Measurements from ENCODE around the gene CNTNAP1.
A peak's percentile ranks its signal among the peaks of the same experiment; 100 is the strongest.
"Not testable (repeated sequence)": the region's sequence is repeated elsewhere in the genome, so short reads cannot be mapped to it uniquely, and the experiment has no call there.

Gene CNTNAP1
- total RNA-seq = 54.1 to 98.2 reads per million in 2 donors

DNA sequence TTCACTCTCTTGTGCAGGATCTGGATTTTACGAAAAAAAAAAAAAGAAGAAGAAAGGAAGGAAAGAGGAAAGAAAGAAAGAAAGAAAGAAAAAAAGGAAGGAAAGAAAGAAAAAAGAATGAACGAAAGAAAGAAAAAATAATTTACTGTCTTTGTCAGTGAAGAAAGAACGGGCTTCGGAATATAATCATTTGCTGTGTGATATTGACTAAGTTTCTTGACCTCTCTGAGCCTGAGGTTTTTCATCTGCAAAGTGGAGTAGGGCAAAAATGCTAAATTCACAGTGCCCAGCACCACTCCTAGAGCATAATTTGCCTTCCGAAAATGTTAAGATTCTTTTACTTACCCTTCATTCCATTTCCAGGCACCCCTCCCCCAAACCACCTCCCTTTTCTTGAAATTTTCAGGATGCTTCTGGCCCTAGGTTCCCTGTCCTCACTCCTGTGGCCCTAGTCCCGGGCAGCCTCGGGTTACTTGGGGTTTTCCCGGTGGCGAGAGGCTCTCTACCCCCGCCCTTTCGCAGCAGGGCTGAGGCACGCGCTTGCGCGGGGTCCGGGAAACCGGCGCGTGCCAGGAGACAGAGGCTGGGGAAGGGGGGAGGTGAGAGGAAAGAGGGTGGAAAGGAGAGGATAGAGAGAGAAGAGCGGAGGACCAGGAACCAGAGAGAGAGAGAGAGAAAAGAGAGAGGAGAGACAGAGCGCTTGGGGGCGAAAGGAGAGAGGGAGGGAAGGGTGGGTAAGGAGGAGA lies at the start of gene CNTNAP1:
TSS of gene CNTNAP1 (plus strand) at position 556 of the 746 bp plus-strand sequence. CDS start 299 bp downstream, outside the sequence.
- no peak for DNase-seq

DNA sequence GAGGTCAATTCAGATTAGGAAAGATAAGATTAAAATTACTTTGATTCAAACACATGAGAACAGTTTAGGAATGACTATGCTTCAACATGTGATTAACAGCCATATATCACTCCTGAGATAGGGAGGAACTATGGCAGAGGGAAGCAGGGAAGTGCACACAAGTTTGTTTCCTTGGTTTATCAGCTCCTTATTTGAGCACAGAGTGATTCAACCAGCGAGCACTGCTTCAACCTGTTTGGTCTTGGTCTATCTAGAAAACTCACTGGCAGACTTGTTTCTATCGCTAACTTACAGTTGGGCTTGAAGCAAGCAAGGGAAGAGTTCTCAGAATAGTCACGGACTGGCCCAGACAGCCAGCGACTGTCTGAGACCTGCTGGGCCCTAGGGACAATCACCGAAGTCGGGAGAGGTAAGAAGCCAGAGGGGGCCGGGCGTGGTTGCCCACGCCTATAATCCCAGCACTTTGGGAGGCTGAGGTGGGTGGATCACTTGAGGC lies 49.3 kb upstream of the CNTNAP1 start:
- DNase-seq = no peak

DNA sequence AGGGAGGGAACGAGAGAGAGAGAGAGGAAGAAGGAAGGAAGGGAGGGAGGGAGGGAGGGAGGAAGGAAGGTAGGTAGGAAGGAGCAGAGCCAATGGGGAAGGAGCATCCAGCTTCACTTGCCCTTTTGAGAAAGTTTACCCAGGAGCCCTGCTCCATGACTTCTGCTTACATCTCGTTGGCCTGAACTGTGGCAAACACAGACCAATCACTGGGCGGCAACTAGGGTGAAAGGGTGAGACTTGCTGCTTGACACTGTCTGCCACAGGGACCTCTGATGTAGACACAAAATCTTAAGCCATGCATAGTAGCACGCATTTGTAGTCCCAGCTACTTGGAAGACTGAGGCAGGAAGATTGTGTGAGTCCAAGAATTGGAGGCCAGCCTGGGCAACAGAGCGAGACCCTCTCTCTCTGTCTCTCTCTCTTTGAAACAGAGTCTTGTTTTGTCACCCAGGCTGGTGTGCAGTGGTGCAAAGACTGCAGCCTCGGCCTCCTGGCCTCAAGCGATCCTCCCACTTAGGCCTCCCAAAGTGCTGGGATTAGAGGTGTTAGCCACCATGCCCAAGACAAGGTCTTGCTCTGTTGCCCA lies 42.7 kb upstream of the CNTNAP1 start:
- DNase-seq = no peak

DNA sequence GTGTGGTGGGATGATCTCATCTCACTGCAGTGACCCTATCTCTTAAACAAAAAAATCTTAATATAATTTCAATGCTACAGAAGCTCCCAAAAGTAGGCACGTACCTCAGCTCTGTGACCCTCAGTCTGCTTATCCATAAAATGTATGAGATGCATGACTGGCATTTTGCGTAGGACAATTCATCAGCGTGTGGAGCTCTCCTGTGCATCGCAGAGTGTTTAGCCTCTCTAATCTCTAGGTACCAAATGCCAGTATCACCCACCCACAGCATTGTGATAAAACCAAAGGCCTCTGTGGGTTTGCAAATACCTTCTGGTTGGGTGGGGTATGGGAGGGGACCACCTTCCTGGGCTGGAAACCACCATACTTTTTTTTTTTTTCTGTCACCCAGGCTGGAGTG lies 42.2 kb upstream of the CNTNAP1 start:
- DNase-seq = no peak

DNA sequence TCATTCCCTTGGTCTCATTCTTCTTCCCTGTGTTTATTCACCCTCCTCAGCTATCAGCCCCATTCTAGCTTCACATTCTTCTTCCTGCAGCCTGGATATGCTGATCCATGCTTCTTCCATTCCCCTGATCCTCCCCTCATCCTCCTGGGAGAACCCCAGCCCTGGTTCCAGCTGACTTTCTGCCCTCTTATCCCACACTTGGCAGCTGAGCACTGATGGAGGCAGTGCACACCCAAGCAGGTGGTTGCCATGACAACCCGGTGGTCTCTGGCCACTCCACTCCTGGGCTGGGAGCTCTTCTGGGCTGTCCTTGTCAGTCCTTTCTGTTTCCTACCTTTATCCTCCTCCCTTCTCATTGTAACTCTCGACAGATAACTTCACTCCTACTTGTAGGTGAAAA lies 40.0 kb upstream of the CNTNAP1 start:
- no peak for DNase-seq

DNA sequence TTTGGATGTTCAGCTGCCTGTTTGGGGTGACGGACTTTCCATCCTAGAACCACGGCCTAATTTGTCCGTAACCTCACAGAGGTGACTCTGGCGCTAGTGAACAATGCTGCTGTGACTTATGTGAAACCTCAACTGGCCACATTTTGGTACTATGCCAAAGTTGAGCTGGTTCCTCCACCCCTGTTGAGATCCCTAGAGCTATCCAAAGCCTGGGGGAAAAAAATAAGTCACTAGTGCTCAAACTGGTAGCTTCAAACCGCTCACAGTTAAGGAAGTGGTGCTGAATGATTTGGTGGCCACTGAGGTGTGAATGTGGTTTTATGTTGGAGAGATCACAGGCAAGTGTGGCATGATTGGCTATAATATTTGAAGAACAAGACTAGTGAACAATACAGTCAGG lies 34.6 kb upstream of the CNTNAP1 start:
- DNase-seq = no peak

DNA sequence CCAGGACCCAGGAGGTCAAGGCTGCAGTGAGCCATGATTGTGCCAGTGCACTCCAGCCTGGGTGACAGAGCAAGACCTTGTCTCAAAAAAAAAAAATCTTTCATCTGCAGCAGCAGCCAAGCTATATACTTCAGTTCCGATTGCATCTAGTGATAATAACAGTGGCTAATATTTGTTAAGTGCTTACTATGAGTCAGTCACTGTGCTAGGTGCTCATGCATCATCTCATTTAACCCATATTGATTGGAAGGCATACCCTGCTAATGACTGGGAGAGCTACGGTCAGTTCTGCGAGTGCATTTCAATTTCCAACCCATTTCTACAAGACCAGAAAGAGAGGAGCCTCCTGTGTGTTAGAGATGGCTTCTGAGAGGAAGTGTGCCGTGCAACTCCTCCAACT lies 30.9 kb upstream of the CNTNAP1 start:
- DNase-seq = no peak

DNA sequence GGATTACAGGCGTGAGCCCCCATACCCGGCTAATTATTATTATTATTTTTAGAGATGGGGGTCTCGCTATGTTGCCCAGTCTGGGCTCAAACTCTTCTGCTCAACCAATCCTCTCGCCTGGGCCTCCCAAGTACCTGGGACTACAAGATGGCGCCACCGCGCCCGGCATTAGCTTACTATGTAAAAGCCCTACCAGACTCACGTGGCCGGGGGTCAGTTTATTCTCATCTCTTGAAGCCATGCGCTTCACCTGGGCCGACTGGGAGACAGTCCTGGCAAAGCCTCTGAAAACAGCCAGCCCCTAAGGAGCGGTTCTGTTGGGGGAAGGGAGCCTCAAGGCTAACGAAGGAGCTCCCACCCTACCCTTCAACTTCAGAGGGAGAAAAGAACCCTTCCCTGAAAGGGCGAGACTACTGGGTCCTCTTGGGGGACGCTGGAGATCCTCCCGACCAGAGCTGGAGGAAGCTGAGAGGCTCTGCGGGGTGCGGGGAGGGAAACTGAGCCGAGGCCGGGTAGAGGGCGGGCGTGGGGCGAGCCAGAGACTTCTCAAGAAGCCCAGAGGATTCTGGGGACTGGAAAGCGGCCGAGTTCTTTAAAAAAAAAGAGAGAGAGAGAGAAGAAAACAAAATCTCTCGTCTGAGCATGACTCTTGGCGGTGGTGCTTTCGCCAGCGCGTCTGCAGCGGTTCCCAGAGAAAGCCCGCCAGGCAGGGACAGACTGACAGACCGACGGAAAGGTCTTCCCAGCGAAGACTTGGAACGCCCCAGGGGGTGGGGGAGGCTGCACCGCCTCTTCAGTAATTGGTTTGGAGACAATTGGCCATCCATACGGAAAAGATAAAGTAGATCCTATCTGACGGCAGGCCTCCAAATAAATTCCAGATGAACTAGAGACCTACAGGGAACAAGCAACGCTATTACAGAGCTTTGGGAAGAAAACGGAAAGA lies 28.9 kb upstream of the CNTNAP1 start:
- no peak for DNase-seq

DNA sequence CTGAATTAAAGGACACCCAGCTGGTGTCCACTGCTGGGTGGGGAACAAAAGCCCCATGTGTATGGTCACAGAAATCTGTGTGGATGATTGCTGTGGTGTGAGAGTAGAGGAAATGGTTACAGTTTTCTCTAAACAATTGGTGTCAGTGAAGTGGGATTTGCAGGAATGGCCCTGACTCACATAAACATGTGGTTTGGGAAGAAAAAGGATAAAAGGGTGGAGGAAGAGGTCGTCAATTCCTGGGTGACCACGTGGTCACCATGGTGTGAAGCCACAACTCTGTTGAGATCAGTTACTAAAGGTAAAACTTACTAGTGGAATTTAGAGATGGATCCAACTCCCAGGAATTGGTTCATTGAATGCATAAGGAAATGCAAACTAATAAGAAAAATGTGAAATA lies 26.8 kb upstream of the CNTNAP1 start:
- no peak for DNase-seq

DNA sequence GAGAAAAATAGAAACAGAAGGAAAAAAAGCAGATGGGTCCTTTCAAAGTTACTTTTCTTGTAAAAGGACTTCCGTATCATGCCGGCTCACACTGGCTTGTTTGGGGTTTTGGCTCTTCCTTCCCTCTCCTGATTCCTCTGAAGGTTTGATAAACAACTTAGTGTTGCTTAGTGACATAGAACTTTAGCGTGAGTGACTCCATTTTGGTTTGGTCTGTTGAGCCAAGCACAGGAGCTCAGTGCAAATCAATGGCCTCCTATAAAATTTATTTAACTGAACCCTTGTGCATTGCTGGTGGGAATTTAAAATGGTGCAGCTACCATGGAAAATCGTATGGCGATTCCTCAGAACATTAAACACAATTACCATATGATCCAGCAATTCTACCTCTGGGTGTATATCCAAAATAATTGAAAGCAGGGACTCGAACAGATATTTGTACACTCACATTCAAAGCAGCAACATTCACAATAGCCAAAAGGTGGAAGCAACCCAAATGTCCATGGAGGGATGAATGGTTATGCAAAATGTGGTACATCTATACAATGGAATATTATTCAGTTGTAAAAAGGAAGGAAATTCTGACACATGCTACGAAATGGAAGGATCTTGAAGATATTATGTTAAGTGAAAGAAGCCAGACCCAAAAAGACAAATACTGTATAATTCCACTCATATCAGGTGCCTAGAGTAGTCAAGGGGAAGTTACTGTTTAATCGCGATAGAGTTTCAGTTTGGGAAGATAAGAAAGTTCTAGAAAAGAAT lies 24.3 kb upstream of the CNTNAP1 start:
- no peak for DNase-seq

DNA sequence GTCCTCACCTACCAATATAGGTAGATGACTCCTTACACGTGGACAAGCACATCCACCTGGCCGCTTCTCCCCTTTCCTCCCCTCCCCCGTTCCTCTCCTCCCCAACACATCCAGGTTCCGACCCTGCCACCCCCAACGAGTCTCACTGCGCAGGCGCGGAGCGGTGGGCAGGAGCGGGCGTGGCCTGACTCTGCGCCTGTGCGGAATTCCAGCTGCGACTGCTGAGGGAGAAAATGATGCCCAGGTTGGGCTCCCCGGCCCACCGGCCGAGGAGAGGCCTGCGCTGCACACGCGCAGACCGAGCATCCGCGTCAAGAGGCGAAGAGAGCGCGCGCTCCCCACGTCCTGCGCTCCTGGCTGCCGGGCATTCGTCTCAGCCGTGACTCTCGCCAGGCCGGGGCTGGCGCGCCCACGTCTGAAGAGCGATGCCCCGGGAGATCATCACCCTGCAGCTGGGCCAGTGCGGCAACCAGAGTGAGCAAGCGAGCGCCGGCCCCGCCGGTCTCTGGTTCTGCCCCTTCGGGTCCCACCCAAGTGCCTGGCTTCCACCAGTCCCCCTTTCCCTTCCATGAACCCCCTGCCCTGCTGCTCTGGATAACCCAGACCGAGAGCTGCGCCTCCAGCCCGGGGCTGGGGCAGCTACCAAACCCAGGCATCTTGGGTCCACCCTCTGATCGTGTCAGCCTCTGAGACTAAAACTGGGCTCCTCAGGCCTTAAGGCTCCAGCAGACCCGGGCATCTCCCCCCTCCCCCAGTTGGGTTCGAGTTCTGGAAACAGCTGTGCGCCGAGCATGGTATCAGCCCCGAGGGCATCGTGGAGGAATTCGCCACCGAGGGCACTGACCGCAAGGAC lies 23.0 kb upstream of the CNTNAP1 start, which contains the start of gene TUBG2:
TSS of gene TUBG2 (plus strand) at position 206 of the 853 bp plus-strand sequence. CDS start at position 426, 220 bp downstream.
- peak in 4 of 5 experiments; percentile 56 to 66 (median 63) for DNase-seq

DNA sequence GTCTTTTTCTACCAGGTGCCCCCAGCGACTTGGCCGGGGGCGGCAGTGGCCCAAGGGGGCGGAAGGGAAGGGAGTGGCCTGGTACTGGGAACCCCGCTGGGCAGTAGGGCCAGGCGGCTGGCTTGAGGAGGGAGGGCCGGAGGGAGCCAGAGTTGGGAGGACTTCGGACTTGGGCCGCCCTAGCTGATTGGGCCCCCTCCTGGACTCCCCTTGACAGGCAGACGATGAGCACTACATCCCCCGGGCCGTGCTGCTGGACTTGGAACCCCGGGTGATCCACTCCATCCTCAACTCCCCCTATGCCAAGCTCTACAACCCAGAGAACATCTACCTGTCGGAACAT lies 22.4 kb upstream of the CNTNAP1 start:
- not testable (repeated sequence) for DNase-seq

DNA sequence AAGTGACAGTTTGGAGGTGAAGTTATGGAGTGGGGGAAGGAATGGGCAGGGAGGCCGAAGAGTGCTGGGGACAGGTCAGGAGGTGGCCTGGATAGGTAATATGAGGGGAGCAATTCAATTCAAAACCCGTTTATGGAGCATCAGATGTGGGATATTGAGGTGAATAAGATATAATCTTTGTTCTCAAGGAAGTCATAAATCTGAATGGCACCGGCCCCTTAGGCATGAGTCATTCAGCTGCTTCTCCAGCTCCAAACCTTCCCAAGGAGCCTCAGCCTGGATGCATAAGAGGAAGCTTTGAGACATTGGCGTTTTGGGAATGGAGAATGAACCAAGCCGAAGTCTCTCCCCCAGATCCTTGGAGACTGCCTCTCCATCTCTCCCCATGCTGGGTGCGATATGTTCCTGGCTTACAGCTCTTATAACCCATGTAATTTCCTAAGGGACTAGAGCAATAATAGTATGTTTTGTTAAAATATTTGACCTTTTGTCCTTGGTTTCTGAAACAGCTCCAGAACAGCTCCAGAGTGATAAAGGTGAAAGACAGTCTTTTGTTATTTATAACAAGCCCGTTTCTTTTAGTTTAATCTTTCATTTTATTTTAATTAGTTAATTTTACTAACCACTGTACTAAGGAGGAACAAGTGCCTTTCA lies 21.5 kb upstream of the CNTNAP1 start:
- DNase-seq = no peak

DNA sequence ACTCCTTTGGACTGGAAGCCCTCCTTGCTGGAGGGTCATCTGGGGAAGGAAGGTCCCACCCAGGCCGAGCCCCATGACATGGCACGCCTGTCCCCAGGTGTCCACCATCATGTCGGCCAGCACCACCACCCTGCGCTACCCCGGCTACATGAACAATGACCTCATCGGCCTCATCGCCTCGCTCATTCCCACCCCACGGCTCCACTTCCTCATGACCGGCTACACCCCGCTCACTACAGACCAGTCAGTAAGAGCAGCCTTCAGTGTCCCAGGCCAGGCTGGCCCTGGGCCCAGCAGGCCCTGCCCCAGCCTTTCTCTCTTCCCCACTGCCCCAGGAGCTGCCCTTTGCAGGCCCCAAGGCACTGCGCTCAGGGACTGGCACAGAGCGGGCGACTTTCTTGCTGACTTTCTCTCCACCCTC lies 16.7 kb upstream of the CNTNAP1 start:
- no peak for DNase-seq

DNA sequence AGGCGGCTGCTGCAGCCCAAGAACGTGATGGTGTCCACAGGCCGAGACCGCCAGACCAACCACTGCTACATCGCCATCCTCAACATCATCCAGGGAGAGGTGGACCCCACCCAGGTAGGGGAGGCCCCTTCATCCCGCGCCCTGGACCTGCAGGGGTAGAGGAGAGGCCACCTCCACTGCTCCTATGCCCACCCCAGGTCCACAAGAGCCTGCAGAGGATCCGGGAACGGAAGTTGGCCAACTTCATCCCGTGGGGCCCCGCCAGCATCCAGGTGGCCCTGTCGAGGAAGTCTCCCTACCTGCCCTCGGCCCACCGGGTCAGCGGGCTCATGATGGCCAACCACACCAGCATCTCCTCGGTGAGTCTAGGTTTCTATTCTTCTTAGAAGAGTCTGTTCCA lies 16.2 kb upstream of the CNTNAP1 start:
- not testable (repeated sequence) for DNase-seq

DNA sequence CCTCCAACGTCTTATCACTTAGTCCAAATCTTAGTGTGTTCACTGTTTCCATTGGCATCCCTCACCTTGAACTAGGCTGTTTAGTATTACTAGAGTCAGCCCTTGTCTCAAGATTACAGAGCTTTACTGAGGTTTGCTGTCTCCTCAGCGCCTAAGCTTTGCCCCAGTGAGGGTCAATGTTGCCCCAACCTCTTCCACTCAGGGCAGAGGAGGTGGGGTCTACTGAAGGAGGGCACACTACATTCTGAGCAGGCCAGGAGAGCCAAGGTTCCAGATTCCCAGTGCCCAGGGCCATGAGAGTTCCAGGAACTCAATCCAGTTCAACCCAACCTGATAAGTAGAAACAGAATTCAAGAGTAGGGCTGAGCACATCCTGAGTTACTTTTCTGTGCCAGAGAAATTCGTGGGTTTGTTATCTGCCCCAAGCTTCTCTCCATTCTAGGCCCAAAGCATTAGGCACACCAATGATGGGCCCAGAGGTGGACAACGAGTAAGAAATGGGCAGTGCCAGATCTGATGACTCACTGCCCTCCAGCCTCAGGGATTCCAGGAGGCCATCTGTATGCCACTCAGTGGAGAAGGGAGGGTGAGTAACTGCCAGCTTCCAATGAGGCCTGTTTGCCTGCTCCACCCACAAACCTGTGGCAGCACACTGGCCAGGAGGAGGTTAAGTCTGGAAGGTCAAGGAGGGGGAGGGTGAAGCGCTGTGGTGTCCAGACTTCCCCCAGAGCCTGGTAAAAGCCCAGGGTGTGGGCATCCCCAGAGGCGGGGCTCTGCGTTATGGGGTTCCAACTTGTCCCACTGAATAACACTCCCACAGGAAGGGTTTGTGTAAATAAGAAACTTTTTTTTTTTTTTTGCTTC lies 15.0 kb upstream of the CNTNAP1 start:
- no peak for DNase-seq

DNA sequence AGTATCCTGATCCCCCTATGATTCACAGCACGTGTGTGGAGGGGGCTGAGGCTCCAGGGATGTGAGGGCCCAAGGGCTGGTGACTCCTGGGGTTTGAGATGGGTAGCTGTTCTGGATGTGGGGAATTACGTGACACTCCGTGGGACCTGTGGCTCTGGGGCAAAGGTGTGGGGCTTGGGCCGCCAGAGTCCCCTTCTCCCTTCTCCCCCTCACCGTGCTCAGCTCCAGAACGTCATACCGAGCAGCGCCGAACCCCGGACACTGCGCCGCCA lies 12.7 kb upstream of the CNTNAP1 start:
- no peak for DNase-seq

DNA sequence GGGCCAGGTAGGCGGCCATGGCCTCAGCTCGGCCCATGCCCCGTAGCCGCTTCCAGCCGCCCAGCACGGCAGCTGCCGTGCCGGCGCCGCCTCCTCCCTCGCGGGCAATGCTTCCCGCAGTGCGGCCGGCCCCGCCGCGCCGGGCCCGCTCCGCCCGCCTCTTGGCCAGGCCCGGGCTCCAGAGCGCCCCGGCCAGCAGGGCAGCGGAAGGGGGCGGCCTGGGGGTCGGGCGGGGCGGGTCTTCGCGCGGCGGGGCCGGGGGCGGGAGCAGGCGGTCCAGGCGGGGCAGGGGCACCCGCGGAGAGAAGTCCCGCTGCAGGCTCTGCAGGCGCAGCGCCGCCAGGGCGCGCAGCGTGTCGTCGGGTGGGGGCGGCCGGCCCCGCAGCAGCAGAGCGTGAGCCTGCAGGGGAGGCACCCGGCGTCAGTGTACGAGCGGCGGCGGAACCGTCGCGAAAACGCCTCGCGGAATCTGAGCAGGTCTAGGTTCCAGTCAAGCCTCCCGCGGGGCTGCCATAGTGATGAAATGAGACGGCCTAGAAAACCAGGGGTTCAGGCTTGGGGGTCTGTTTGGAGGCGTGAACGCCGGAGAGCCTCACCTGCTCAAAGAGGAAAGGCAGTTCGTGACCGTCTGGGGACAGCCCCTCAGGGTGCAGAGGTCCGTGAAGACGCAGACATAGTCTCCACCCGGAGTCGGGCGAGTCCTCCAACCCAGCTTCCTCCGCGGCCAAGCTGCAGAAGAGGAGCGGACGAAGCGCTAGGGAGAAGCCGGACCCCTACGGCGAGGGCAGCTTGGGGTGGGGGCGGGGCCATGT lies 12.1 kb upstream of the CNTNAP1 start:
- DNase-seq = peak in 4 of 5 experiments; percentile 31 to 68 (median 45)

Measured in T-helper 2 cell (primary cell).